NCI-H82 treated with DMSO at 0.1 percent for 48 hours (cell line): ENCODE results near the gene VGLL4.

Source experiments
- DNase-seq: peaks from one replicate; lab custom pipeline; 2025; ENCODE audit not compliant: unreplicated experiment; lab: John Stamatoyannopoulos, UW

VGLL4 gene

DNA sequence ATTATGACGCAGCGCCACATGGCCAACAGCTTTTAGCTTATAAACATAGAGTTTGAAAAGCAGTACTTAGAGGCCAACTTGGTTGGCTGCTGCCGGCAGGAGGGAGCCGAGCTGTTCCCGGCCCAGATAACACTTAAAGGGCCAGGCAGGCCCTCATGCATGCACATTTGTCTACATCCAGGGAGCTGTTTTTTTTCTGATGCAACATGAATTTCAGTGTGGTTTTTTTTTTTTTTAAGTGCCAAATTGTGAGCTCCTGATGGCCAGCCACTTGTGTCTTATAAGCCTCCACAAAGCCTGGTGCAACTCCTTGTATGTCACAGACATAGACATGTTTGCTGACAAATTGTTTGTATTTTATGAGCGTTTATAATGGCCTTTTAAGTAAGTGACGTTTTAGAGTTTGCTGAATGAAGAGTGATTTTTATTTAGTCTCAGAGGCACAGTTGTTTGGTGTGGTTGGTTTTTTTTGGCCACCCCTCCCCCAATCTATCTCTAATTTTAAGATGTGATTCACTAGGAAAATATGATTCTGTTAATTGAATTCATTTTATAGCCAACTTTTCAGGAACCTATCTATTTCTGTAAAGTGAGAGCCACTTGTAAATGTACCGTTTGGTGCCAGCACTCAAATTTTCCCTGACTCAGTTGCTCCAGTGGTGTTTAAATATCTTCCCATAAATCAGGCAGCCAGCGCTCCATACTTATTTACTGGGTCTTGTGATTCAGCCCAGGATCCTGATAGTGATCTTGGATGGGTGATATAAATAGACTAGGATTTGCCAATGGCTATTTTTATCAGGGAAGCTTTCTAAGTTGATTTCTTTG is 134.3 kb downstream of the VGLL4 start:
- DNase-seq, result no peak

DNA sequence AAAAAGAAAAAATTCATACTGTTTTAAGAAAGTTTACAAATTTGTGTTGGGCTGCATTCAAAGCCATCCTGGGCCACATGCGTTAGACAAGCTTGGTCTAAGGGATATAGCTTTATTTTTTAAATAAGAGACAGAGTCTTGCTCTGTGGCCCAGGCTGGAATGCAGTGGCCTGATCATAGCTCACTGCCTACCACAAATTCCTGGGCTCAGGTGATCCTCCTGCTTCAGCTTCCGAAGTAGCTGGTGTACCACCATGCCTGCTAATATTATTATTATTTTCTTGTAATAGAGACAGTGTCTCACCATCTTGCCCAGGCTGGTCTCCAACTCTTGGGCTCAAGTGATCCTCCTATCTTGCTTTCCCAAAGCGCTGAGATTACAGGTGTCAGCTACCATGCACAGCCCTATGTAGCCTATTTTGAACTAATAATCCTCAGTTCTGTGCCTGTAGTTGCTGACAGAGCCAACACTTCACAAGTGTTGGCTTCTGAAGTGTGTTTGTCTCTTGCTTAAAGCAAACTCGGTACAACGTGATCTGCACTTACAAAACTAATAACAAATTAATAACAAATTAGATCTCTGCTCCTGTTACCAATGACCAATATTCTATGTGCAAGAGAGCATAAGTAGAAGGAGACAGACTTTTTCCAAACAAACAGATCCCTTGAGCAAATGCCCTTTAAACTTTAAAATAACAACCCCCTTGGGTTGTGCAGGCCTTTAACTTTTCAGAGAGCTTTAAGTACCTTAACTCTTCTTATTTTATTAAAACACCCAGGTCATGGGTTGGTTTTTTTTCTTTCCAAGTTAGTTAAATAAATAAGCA is 135.2 kb downstream of the VGLL4 start:
- DNase-seq, result no peak

- DNase-seq, result no peak
Measured at GRCh38 chr3:11507719-11508118, 136.0 kb downstream of the VGLL4 start.
